Activated naive CD8-positive, alpha-beta T cell treated with anti-CD3 and anti-CD28 coated beads, Interleukin-2, amount 50 U/mL, for 24 hours (primary cell): ENCODE measurements around the gene PHGDH.

Experiments
- ATAC-seq: fragments of 150-1000 bp; cut with Tn5 transposase; one replicate; pipeline ENCODE4 v1.10.0; 2021
- DNase-seq: peaks from one replicate; pipeline ENCODE4 v3.0.0; 2021
- H3K27ac Mint-ChIP-seq: one replicate; pipeline ENCODE4 v1.8.0; 2021; ENCODE audit warnings: mild to moderate bottlenecking, mixed read lengths
- H3K27me3 Mint-ChIP-seq: one replicate; pipeline ENCODE4 v1.8.0; 2021; ENCODE audit warnings: mixed read lengths
- H3K36me3 Mint-ChIP-seq: one replicate; pipeline ENCODE4 v1.8.0; 2021; ENCODE audit warnings: low read depth, mixed read lengths
- H3K4me1 Mint-ChIP-seq: one replicate; pipeline ENCODE4 v1.8.0; 2021; ENCODE audit warnings: mixed read lengths
- H3K4me3 Mint-ChIP-seq: one replicate; pipeline ENCODE4 v1.8.0; 2021; ENCODE audit warnings: mild to moderate bottlenecking, moderate library complexity, mixed read lengths
- H3K9me3 Mint-ChIP-seq: one replicate; pipeline ENCODE4 v1.8.0; 2021; ENCODE audit warnings: mixed read lengths

The PHGDH gene

GRCh38 chr1:119711804-119712341 is at the start of gene PHGDH:
TSS of gene PHGDH (plus strand) at chr1:119711934. CDS start at chr1:119712023, 89 bp downstream.
- ATAC-seq, result peak; percentile 82
- Mint-ChIP-seq H3K4me1 (peaks cover 36% of the 10 kb centered on the region), H3K27me3 (peaks cover 12% of the 10 kb centered on the region), H3K27ac (peak within 1 kb of the TSS; percentile 93), H3K36me3 (peaks cover 29% of the 10 kb centered on the region), H3K9me3 (no peaks in the 10 kb centered on the region), H3K4me3 (peak within 1 kb of the TSS; percentile 92)
- DNase-seq, result peak; percentile 68

- H3K27ac Mint-ChIP-seq, result no peak overlapping the region
- ATAC-seq (no peak), DNase-seq (no peak)
- H3K4me1 Mint-ChIP-seq, result no peaks in the 10 kb centered on the region
- H3K27me3 Mint-ChIP-seq, result peaks cover 18% of the 10 kb centered on the region
- no peaks in the 10 kb centered on the region for H3K36me3 Mint-ChIP-seq
- no peak overlapping the region for H3K4me3 Mint-ChIP-seq
- no peaks in the 10 kb centered on the region for H3K9me3 Mint-ChIP-seq
These were observed 49.7 kb upstream of the PHGDH start for GRCh38 chr1:119662034-119662437.

GRCh38 chr1:119664067-119664466 is 47.7 kb upstream of the PHGDH start:
- no peaks in the 10 kb centered on the region for H3K36me3 Mint-ChIP-seq
- H3K27ac Mint-ChIP-seq, result no peak overlapping the region
- H3K4me3 Mint-ChIP-seq, result no peak overlapping the region
- DNase-seq, result no peak
- peaks cover 18% of the 10 kb centered on the region for H3K27me3 Mint-ChIP-seq
- no peaks in the 10 kb centered on the region for H3K4me1 Mint-ChIP-seq
- H3K9me3 Mint-ChIP-seq, result no peaks in the 10 kb centered on the region
- ATAC-seq, result no peak

DNA sequence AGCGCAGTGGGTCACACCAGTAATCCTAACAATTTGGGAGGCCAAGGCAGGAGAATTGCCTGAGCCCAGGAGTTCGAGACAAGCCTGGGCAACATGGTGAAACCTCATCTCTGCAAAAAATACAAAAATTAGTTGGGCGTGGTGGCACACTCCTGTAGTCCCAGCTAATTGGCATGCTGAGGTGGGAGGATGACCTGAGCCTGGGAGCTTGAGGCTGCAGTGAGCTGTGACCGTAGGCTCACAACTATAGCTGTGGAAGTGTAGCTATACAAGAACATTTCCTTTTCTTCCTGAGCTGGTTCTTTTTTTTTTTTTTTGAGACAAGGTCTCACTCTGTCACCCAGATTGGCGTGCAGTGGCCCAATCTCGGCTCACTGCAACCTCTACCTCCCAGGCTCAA is 44.6 kb upstream of the PHGDH start:
- Mint-ChIP-seq H3K36me3 (no peaks in the 10 kb centered on the region), H3K27ac (no peak overlapping the region), H3K4me1 (no peaks in the 10 kb centered on the region), H3K9me3 (no peaks in the 10 kb centered on the region), H3K27me3 (peaks cover 12% of the 10 kb centered on the region), H3K4me3 (no peak overlapping the region)
- ATAC-seq, result no peak
- DNase-seq, result no peak

GRCh38 chr1:119670898-119671297 is 40.8 kb upstream of the PHGDH start:
- Mint-ChIP-seq H3K27ac (no peak overlapping the region), H3K4me1 (peaks cover 9% of the 10 kb centered on the region), H3K4me3 (no peak overlapping the region), H3K27me3 (peaks cover 22% of the 10 kb centered on the region), H3K36me3 (no peaks in the 10 kb centered on the region), H3K9me3 (no peaks in the 10 kb centered on the region)
- DNase-seq (no peak), ATAC-seq (no peak)

- Mint-ChIP-seq H3K36me3 (no peaks in the 10 kb centered on the region), H3K4me3 (no peak overlapping the region), H3K27ac (no peak overlapping the region), H3K27me3 (peaks cover 22% of the 10 kb centered on the region), H3K9me3 (no peaks in the 10 kb centered on the region), H3K4me1 (peaks cover 9% of the 10 kb centered on the region)
- DNase-seq, result no peak
- ATAC-seq, result no peak
These were observed 38.4 kb upstream of the PHGDH start for GRCh38 chr1:119673171-119673940.

GRCh38 chr1:119674111-119674526 is 37.6 kb upstream of the PHGDH start:
- H3K27ac Mint-ChIP-seq, result no peak overlapping the region
- H3K4me1 Mint-ChIP-seq, result peaks cover 9% of the 10 kb centered on the region
- no peaks in the 10 kb centered on the region for H3K9me3 Mint-ChIP-seq
- ATAC-seq (no peak), DNase-seq (no peak)
- no peaks in the 10 kb centered on the region for H3K36me3 Mint-ChIP-seq
- no peak overlapping the region for H3K4me3 Mint-ChIP-seq
- peaks cover 22% of the 10 kb centered on the region for H3K27me3 Mint-ChIP-seq

DNA sequence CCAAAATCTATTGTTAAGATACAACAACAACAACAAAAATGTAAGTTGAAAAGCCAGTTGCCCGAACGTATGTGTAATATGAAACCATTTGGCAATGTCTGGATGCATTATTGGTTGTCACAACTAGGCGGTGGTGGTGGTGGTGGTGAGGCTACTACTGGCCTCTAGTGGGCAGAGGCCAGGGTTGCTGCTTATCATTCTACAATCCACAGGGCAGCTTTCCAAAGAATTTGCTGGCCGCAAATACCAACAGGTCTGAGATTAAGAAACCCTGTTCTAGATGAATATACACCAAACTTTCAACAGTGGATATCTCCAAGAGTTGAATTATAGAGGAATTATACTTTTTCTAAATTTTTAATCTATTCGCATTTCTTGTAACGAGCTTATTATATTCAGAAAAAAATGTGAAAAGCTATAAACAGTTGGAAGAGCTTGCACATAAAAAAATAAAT is 36.9 kb upstream of the PHGDH start:
- peak overlapping the region; percentile 67 for H3K4me3 Mint-ChIP-seq
- no peaks in the 10 kb centered on the region for H3K9me3 Mint-ChIP-seq
- no peaks in the 10 kb centered on the region for H3K36me3 Mint-ChIP-seq
- H3K27me3 Mint-ChIP-seq, result peaks cover 21% of the 10 kb centered on the region
- ATAC-seq, result peak; percentile 85
- peaks cover 9% of the 10 kb centered on the region for H3K4me1 Mint-ChIP-seq
- DNase-seq, result peak; percentile 52
- no peak overlapping the region for H3K27ac Mint-ChIP-seq

DNA sequence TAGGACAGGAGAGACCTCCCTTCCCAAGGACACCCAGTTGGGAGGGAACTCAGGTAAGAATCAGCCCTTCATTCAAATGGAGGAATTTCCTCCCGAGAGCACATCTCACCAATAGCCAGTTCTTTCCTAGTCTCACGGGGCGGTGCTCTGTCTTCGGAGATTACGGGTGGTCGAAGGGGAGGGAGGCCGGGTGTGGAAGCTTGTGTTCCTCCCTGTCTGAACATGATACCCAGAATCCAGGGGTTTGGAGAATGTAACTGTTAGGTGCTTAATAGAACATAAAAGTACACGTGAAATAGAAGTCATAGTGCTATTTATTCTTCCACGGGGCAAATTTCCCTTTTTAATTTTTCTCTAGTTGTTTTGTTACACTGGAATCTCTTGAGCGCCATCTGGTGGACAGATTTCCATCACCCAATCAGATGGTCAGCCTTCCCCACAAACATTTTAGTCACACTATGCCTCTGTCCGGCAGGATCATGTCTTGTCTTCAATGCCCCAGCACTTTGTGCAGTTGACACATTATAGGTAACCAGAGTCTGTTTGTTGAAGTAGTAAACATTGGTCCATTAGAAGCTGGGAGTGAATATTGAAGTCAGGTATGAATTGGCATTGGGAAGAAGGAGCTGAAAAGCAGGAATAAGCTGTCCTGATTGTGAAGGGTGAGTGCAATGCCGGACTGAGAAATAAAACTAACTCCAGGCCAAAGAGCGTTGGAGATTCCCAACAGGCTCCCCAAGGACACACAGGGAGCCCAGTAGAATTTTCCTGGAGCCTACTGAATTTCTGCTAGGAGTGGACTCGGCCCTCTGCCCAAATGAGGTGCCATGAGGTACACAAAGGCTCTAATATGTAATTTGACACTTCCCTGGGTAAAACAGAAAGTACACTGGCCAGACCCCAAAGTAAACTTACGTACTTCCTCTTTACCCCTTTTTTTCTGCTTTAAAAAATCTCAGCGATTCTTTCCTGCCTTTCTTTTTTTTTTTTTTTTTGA is 36.1 kb upstream of the PHGDH start:
- Mint-ChIP-seq H3K36me3 (no peaks in the 10 kb centered on the region), H3K9me3 (no peaks in the 10 kb centered on the region), H3K27ac (no peak overlapping the region), H3K4me3 (peak overlapping the region; percentile 67), H3K4me1 (peaks cover 9% of the 10 kb centered on the region), H3K27me3 (peaks cover 21% of the 10 kb centered on the region)
- DNase-seq, result peak; percentile 77
- peak; percentile 52 for ATAC-seq

- ATAC-seq (no peak), DNase-seq (no peak)
- H3K4me3 Mint-ChIP-seq, result no peak overlapping the region
- peaks cover 15% of the 10 kb centered on the region for H3K27me3 Mint-ChIP-seq
- no peaks in the 10 kb centered on the region for H3K9me3 Mint-ChIP-seq
- H3K4me1 Mint-ChIP-seq, result peaks cover 9% of the 10 kb centered on the region
- H3K27ac Mint-ChIP-seq, result no peak overlapping the region
- no peaks in the 10 kb centered on the region for H3K36me3 Mint-ChIP-seq
These were observed 35.0 kb upstream of the PHGDH start for GRCh38 chr1:119676571-119677206.

GRCh38 chr1:119679223-119679622 is 32.5 kb upstream of the PHGDH start:
- Mint-ChIP-seq H3K27me3 (peaks cover 5% of the 10 kb centered on the region), H3K9me3 (no peaks in the 10 kb centered on the region), H3K36me3 (no peaks in the 10 kb centered on the region), H3K4me1 (peaks cover 9% of the 10 kb centered on the region), H3K4me3 (no peak overlapping the region), H3K27ac (no peak overlapping the region)
- no peak for DNase-seq
- ATAC-seq, result no peak

- Mint-ChIP-seq H3K9me3 (no peaks in the 10 kb centered on the region), H3K27ac (no peak overlapping the region)
These were observed 31.5 kb upstream of the PHGDH start for GRCh38 chr1:119680193-119680592.

DNA sequence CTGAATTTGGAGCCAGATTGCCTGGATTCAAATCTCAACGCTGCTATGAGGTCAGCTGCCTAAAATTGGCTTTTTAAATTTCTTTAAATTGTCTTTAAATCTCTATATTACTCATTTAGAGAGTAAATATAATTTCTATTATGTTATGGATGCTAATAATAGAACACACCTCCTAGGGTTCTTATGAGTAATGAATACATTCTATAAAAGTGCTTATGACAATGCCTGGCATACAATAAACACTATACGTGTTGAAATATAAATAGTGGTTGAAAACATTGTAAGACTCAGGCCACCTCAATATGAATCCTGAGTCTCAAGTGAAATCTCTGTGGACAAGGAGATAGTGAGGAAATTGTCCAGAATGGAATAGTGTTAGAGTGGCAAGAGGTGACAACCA is 31.0 kb upstream of the PHGDH start:
- H3K9me3 Mint-ChIP-seq, result no peaks in the 10 kb centered on the region
- H3K27me3 Mint-ChIP-seq, result peaks cover 3% of the 10 kb centered on the region
- no peak for ATAC-seq

More at GRCh38 chr1:119680193-119680592, 31.5 kb upstream of the PHGDH start:
- no peak overlapping the region for H3K4me3 Mint-ChIP-seq
- DNase-seq (no peak), ATAC-seq (no peak)
- H3K27me3 Mint-ChIP-seq, result peaks cover 5% of the 10 kb centered on the region
- H3K4me1 Mint-ChIP-seq, result peaks cover 6% of the 10 kb centered on the region
- H3K36me3 Mint-ChIP-seq, result no peaks in the 10 kb centered on the region

DNA sequence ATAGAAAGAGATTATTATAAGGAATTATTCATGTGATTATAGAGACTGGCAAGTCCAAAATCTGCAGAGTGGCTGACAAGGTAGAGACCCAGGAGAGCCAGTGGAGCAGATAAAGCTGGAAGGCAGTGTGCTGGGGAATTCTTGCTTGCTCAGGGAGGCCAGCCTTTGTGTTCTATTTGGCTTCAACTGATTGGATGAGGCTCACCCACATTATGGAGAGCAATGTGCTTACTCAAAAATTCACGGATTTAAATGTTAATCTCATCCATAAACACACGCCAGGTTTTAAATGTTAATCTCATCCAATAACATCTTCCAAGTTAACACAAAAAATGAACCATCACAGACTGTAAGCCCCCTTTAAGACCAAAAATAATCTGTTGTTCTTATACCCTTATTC is 30.2 kb upstream of the PHGDH start:
- H3K4me1 Mint-ChIP-seq, result no peaks in the 10 kb centered on the region
- DNase-seq (no peak), ATAC-seq (no peak)
- no peak overlapping the region for H3K27ac Mint-ChIP-seq
- H3K9me3 Mint-ChIP-seq, result no peaks in the 10 kb centered on the region
- peaks cover 2% of the 10 kb centered on the region for H3K27me3 Mint-ChIP-seq
- no peaks in the 10 kb centered on the region for H3K36me3 Mint-ChIP-seq
- no peak overlapping the region for H3K4me3 Mint-ChIP-seq

More for the DNA sequence above, 31.0 kb upstream of the PHGDH start:
- peaks cover under 1% of the 10 kb centered on the region for H3K4me1 Mint-ChIP-seq
- no peaks in the 10 kb centered on the region for H3K36me3 Mint-ChIP-seq
- H3K27ac Mint-ChIP-seq, result no peak overlapping the region
- no peak overlapping the region for H3K4me3 Mint-ChIP-seq
- DNase-seq, result no peak
